Spleen (tissue), 7 donors: ENCODE measurements around the gene FAF1.

Experiments used
- POLR2A ChIP-seq, 3 donors: fragments of 450-650 bp; IDR thresholded peaks; one replicate each; pipeline ENCODE4 v1.5.1; 2017; ENCODE audit warnings: antibody characterized with exemption in 3 of 3, mild to moderate bottlenecking in 1 of 3
- TF ChIP-seq, protein P1 (sequence below), 11 experiments: fragments of 200-600 bp in 7 of 11; fragments of 450-650 bp in 4 of 11; sonication (generic) in 4 of 11; IDR thresholded peaks in 8 of 11; conservative IDR thresholded peaks in 3 of 11; 1 replicate in 7 of 11; 2 replicates in 4 of 11; pipeline versions ENCODE4 v1.4.0 to v1.8.0; 2016 to 2021; ENCODE audit warnings: antibody characterized with exemption in 11 of 11, inconsistent platforms in 4 of 11, mild to moderate bottlenecking in 1 of 11
- donor health status: DM: no; HTN: no; CAD: no; lungs with moderate emphysema.
- donor health status: DM: no; HTN: no; CAD: no.
- donor health status: DM: no; HTN: no; CAD: no.

DNA sequence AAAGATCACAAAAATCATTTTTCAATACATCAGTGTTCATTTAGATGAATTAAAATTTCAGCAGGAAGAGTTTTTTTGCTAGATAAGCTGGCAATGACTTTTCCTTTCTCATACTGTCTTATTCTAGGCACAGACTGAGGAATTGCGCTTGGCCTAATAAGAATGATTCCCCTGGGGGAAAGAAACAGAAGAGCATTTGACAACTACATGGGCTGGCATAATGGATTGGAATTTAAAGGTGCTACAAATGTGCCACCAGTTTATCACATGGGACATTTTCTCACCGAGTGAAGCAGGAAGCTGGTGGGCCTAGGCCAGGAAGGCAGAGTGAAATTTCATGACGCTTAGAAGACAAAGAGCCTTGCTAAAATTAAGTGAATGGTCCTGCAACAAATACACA is 49.3 kb upstream of the FAF1 start:
- TF ChIP-seq, protein P1, sequence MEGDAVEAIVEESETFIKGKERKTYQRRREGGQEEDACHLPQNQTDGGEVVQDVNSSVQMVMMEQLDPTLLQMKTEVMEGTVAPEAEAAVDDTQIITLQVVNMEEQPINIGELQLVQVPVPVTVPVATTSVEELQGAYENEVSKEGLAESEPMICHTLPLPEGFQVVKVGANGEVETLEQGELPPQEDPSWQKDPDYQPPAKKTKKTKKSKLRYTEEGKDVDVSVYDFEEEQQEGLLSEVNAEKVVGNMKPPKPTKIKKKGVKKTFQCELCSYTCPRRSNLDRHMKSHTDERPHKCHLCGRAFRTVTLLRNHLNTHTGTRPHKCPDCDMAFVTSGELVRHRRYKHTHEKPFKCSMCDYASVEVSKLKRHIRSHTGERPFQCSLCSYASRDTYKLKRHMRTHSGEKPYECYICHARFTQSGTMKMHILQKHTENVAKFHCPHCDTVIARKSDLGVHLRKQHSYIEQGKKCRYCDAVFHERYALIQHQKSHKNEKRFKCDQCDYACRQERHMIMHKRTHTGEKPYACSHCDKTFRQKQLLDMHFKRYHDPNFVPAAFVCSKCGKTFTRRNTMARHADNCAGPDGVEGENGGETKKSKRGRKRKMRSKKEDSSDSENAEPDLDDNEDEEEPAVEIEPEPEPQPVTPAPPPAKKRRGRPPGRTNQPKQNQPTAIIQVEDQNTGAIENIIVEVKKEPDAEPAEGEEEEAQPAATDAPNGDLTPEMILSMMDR (IDR thresholded peaks at IDR 0.05 in 8 of 11, conservative IDR thresholded peaks at IDR 0.05 in 3 of 11): no peak
- TF ChIP-seq POLR2A (IDR thresholded peaks at IDR 0.05): no peak
